Measurements from ENCODE around the gene DLGAP1. TPM values are rescaled to one million over a fixed set of nuclear protein-coding genes. Genes with fewer than 3 reads are reported as not detected.

DLGAP1 gene
- total and polyA plus RNA-seq, 10 of the 15 experiments (the other 5 are each of a cell fraction or from before 2014, with no cell fraction given), result 0.23 to 27.6 (median 1.9) TPM

GRCh38 chr18:4319738-4320677 lies 135.1 kb downstream of the DLGAP1 start (continued):
- TF ChIP-seq ELK1 (IDR thresholded peaks at IDR 0.05; ENCODE audit: low read depth, low read length) (no peak; the same call in 1 of the 2 replicates), NKRF (conservative IDR thresholded peaks at IDR 0.05) (no peak), CUX1 (IDR thresholded peaks at IDR 0.05; ENCODE audit: insufficient replicate concordance, low read depth, low read length) (peak; percentile 90), KAT2A (conservative IDR thresholded peaks at IDR 0.05; ENCODE audit: control insufficient read depth, low read depth, low read length) (no peak), POLR2A (IDR thresholded peaks at IDR 0.05; ENCODE audit: low read depth, low read length) (no peak), CTCF (IDR thresholded peaks at IDR 0.05 in 2 of 3, conservative IDR thresholded peaks at IDR 0.05 in 1 of 3; ENCODE audit: control insufficient read depth in 2 of 3, extremely low read depth in 1 of 3, insufficient read depth in 1 of 3, low read depth in 3 of 3, low read length in 3 of 3) (no peak), MYC (IDR thresholded peaks at IDR 0.05; ENCODE audit: insufficient read depth, insufficient read length, insufficient replicate concordance, low read length, severe bottlenecking) (no peak), TCF12 (IDR thresholded peaks at IDR 0.05; ENCODE audit: low read depth, low read length) (no peak), E2F4 (IDR thresholded peaks at IDR 0.05; ENCODE audit: low read depth, low read length) (no peak), IRF5 (IDR thresholded peaks at IDR 0.05; ENCODE audit: borderline replicate concordance) (no peak), ZNF384 (IDR thresholded peaks at IDR 0.05; ENCODE audit: borderline replicate concordance, low read depth, low read length) (no peak), IKZF2 (IDR thresholded peaks at IDR 0.05) (peak; percentile 32 to 65; a peak in 2 of 4 replicates), SMAD1 (IDR thresholded peaks at IDR 0.05; ENCODE audit: low read depth, partially characterized antibody) (peak; percentile 82), BCL11A (IDR thresholded peaks at IDR 0.05; ENCODE audit: low read depth, low read length) (no peak; the same call in 1 of the 2 replicates)
